ENCODE measurements around the gene B4GALT3. TPM values are rescaled to one million over a fixed set of nuclear protein-coding genes. Genes with fewer than 3 reads are reported as not detected.

B4GALT3 gene
- total RNA-seq, 1 donor from 2014 or later: 12.9 TPM

DNA sequence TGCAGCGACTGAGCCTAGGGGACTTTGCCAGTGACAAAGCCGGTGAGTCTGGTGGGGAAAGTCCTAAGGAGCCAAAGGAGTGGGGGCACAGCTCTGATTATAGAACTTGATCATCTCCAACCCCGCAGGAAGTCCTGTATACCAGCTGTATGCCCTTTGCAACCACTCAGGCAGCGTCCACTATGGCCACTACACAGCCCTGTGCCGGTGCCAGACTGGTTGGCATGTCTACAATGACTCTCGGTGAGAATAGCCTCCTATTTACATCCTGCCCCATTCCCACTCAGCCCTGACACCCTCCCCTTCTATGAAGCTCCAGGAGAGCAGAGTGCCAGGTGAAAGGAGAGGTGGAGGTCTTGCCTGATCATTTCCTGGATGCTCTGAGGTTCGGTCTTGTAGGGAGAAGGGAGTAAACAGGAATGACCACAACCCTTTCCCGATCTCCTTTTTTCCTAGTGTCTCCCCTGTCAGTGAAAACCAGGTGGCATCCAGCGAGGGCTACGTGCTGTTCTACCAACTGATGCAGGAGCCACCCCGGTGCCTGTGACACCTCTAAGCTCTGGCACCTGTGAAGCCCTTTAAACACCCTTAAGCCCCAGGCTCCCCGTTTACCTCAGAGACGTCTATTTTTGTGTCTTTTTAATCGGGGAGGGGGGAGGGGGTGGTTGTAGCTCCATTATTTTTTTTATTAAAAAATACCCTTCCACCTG lies 12.3 kb downstream of the B4GALT3 start:
- DNase-seq (ENCODE audit: low read depth) (no peak), FAIRE-seq (no peak)
- TF ChIP-seq CTCF (IDR thresholded peaks at IDR 0.05; ENCODE audit: insufficient read depth, low read length, severe bottlenecking): no peak
- peaks cover 15% of the 10 kb centered on the region for H3K36me3 ChIP-seq (ENCODE audit: control insufficient read depth, insufficient read depth, low read length)
- H3K27me3 ChIP-seq (ENCODE audit: control insufficient read depth, insufficient read depth, low read length): no peaks in the 10 kb centered on the region
- peak overlapping the region; percentile 60 for H3K4me3 ChIP-seq (ENCODE audit: low read depth, low read length)

GRCh38 chr1:161163793-161164192 lies 13.5 kb downstream of the B4GALT3 start:
- no peaks in the 10 kb centered on the region for H3K27me3 ChIP-seq (ENCODE audit: control insufficient read depth, insufficient read depth, low read length)
- H3K4me3 ChIP-seq (ENCODE audit: low read depth, low read length): no peak overlapping the region
- DNase-seq (ENCODE audit: low read depth) (no peak), FAIRE-seq (no peak)
- TF ChIP-seq CTCF (IDR thresholded peaks at IDR 0.05; ENCODE audit: insufficient read depth, low read length, severe bottlenecking): no peak
- peaks cover 15% of the 10 kb centered on the region for H3K36me3 ChIP-seq (ENCODE audit: control insufficient read depth, insufficient read depth, low read length)

DNA sequence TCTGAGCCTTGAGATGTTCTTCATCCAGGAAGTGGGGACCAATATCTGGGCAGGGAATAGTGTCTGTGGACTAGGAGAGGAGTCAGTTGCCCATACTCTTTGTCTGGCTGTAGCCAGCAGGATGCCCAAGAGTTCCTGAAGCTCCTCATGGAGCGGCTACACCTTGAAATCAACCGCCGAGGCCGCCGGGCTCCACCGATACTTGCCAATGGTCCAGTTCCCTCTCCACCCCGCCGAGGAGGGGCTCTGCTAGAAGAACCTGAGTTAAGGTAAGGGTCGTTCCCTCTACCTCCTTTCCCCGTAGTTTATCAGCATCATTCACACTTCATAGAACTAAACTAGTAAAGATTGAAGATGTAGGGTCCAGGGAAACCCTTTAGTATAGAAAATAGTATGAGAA lies 14.5 kb downstream of the B4GALT3 start:
- FAIRE-seq (no peak), DNase-seq (ENCODE audit: low read depth) (no peak)
- H3K36me3 ChIP-seq (ENCODE audit: control insufficient read depth, insufficient read depth, low read length): peaks cover 18% of the 10 kb centered on the region

GRCh38 chr1:161162052-161162451 lies 15.3 kb downstream of the B4GALT3 start:
- H3K4me3 ChIP-seq (ENCODE audit: low read depth, low read length): no peak overlapping the region
- DNase-seq (ENCODE audit: low read depth): no peak
- no peaks in the 10 kb centered on the region for H3K27me3 ChIP-seq (ENCODE audit: control insufficient read depth, insufficient read depth, low read length)
- H3K36me3 ChIP-seq (ENCODE audit: control insufficient read depth, insufficient read depth, low read length): peaks cover 18% of the 10 kb centered on the region
- no peak for TF ChIP-seq CTCF (IDR thresholded peaks at IDR 0.05; ENCODE audit: insufficient read depth, low read length, severe bottlenecking)
- FAIRE-seq: no peak

More for the DNA sequence above, 14.5 kb downstream of the B4GALT3 start:
- no peak for TF ChIP-seq CTCF (IDR thresholded peaks at IDR 0.05; ENCODE audit: insufficient read depth, low read length, severe bottlenecking)
- Histone ChIP-seq H3K27me3 (ENCODE audit: control insufficient read depth, insufficient read depth, low read length) (no peaks in the 10 kb centered on the region), H3K4me3 (ENCODE audit: low read depth, low read length) (no peak overlapping the region)

GRCh38 chr1:161161652-161162051 lies 15.7 kb downstream of the B4GALT3 start:
- peaks cover 18% of the 10 kb centered on the region for H3K36me3 ChIP-seq (ENCODE audit: control insufficient read depth, insufficient read depth, low read length)

More at GRCh38 chr1:161161652-161162051, 15.7 kb downstream of the B4GALT3 start:
- TF ChIP-seq CTCF (IDR thresholded peaks at IDR 0.05; ENCODE audit: insufficient read depth, low read length, severe bottlenecking): no peak
- no peak for DNase-seq (ENCODE audit: low read depth)
- no peak for FAIRE-seq
- no peaks in the 10 kb centered on the region for H3K27me3 ChIP-seq (ENCODE audit: control insufficient read depth, insufficient read depth, low read length)
- no peak overlapping the region for H3K4me3 ChIP-seq (ENCODE audit: low read depth, low read length)
